H9 (cell line): ENCODE measurements around the gene ACAP3. TPM values are rescaled to one million over a fixed set of nuclear protein-coding genes. Genes with fewer than 3 reads are reported as not detected.

Source experiments
- DNase-seq: peaks from one replicate; pipeline ENCODE4 v3.0.0-alpha.2; 2017
- H2AFZ ChIP-seq: one replicate; pipeline ENCODE4 v1.6.1; 2013; ENCODE audit warnings: mild to moderate bottlenecking, low read length, control low read depth, moderate library complexity
- H2AK5ac ChIP-seq: 2 replicates; pipeline ENCODE4 v1.6.1; 2013; ENCODE audit warnings: low read length, control low read depth, mixed read lengths; ENCODE audit not compliant: insufficient read length
- H2BK120ac ChIP-seq: one replicate; pipeline ENCODE4 v1.6.1; 2013; ENCODE audit warnings: low read depth, mild to moderate bottlenecking, low read length, control low read depth, inconsistent platforms; ENCODE audit not compliant: poor library complexity, severe bottlenecking
- H2BK12ac ChIP-seq: 2 replicates; pipeline ENCODE4 v1.6.1; 2013; ENCODE audit warnings: low read length, control low read depth, mixed read lengths, low read depth; ENCODE audit not compliant: insufficient read length
- H2BK15ac ChIP-seq: 2 replicates; pipeline ENCODE4 v1.6.1; 2013; ENCODE audit warnings: low read depth, low read length, control low read depth
- H2BK20ac ChIP-seq: one replicate; pipeline ENCODE4 v1.6.1; 2013; ENCODE audit warnings: low read depth, mild to moderate bottlenecking, low read length, control low read depth, inconsistent platforms; ENCODE audit not compliant: poor library complexity, severe bottlenecking
- H2BK5ac ChIP-seq: 2 replicates; pipeline ENCODE4 v1.6.1; 2013; ENCODE audit warnings: low read length, control low read depth, mixed read lengths; ENCODE audit not compliant: insufficient read length
- H3K14ac ChIP-seq: 2 replicates; pipeline ENCODE4 v1.6.1; 2013; ENCODE audit warnings: low read length, control low read depth; ENCODE audit not compliant: insufficient read depth
- H3K18ac ChIP-seq: 2 replicates; pipeline ENCODE4 v1.6.1; 2013; ENCODE audit warnings: low read depth, mild to moderate bottlenecking, mixed read lengths, low read length, control low read depth; ENCODE audit not compliant: insufficient read length
- H3K23ac ChIP-seq: 2 replicates; pipeline ENCODE4 v1.6.1; 2013; ENCODE audit warnings: low read length, control low read depth, mixed read lengths, low read depth; ENCODE audit not compliant: insufficient read length
- H3K23me2 ChIP-seq: 2 replicates; pipeline ENCODE4 v1.6.1; 2013; ENCODE audit warnings: low read depth, mild to moderate bottlenecking, mixed read lengths, low read length, control low read depth; ENCODE audit not compliant: insufficient read length, poor library complexity, severe bottlenecking
- H3K27ac ChIP-seq: 2 replicates; pipeline ENCODE4 v1.5.1; 2013; ENCODE audit warnings: low read length, control low read depth, mixed read lengths, low read depth; ENCODE audit not compliant: insufficient read length
- H3K27me3 ChIP-seq: 2 replicates; pipeline ENCODE4 v1.6.1; 2013; ENCODE audit warnings: low read length, control low read depth, inconsistent platforms; ENCODE audit not compliant: insufficient read depth
- H3K4ac ChIP-seq: 2 replicates; pipeline ENCODE4 v1.6.1; 2013; ENCODE audit warnings: low read depth, mild to moderate bottlenecking, control low read depth, inconsistent platforms, low read length, moderate library complexity
- H3K4me1 ChIP-seq: 2 replicates; pipeline ENCODE4 v1.6.1; 2013; ENCODE audit warnings: low read length, control low read depth, inconsistent platforms; ENCODE audit not compliant: insufficient read depth
- H3K4me2 ChIP-seq: 2 replicates; pipeline ENCODE4 v1.6.1; 2013; ENCODE audit warnings: low read length, control low read depth, mixed read lengths; ENCODE audit not compliant: insufficient read length, insufficient read depth
- H3K56ac ChIP-seq: 2 replicates; pipeline ENCODE4 v1.6.1; 2013; ENCODE audit warnings: low read depth, mild to moderate bottlenecking, mixed read lengths, low read length, control low read depth; ENCODE audit not compliant: insufficient read length
- H3K79me1 ChIP-seq: 2 replicates; pipeline ENCODE4 v1.6.1; 2013; ENCODE audit warnings: low read depth, mild to moderate bottlenecking, moderate library complexity, low read length, control low read depth, inconsistent platforms; ENCODE audit not compliant: insufficient read depth, poor library complexity, severe bottlenecking
- H3K79me2 ChIP-seq: 2 replicates; pipeline ENCODE4 v1.6.1; 2013; ENCODE audit warnings: low read length, control low read depth, inconsistent platforms; ENCODE audit not compliant: insufficient read depth
- H3K9ac ChIP-seq: 2 replicates; pipeline ENCODE4 v1.6.1; 2013; ENCODE audit warnings: low read length, control low read depth, mixed read lengths; ENCODE audit not compliant: insufficient read length; ENCODE audit errors: extremely low read depth
- H3K9me3 ChIP-seq: one replicate; pipeline ENCODE4 v1.6.1; 2013; ENCODE audit warnings: low read depth, low read length, inconsistent platforms; ENCODE audit not compliant: control insufficient read depth
- H3T11ph ChIP-seq: one replicate; pipeline ENCODE4 v1.6.1; 2013; ENCODE audit warnings: mild to moderate bottlenecking, low read length, control low read depth, inconsistent platforms
- H4K20me1 ChIP-seq: one replicate; pipeline ENCODE4 v1.6.1; 2013; ENCODE audit not compliant: control insufficient read depth, insufficient read length, insufficient read depth
- H4K5ac ChIP-seq: 2 replicates; pipeline ENCODE4 v1.6.1; 2013; ENCODE audit warnings: low read depth, mild to moderate bottlenecking, mixed read lengths, low read length, control low read depth; ENCODE audit not compliant: insufficient read length
- H4K8ac ChIP-seq: replicated peaks from 2 replicates; pipeline ENCODE4 v1.6.1; 2013; ENCODE audit warnings: low read length, control low read depth, mixed read lengths, low read depth; ENCODE audit not compliant: insufficient read length
- H4K91ac ChIP-seq: 2 replicates; pipeline ENCODE4 v1.6.1; 2013; ENCODE audit warnings: low read depth, mild to moderate bottlenecking, moderate library complexity, mixed read lengths, low read length, control low read depth; ENCODE audit not compliant: insufficient read length
- H3K27ac Mint-ChIP-seq, 3 experiments: 2 replicates in 2 of 3; 3 replicates in 1 of 3; pipeline ENCODE4 v1.8.0; 2020 to 2021; ENCODE audit warnings: mixed read lengths in 3 of 3, mild to moderate bottlenecking in 1 of 3, moderate library complexity in 1 of 3
- H3K27me3 Mint-ChIP-seq: 2 replicates; pipeline ENCODE4 v1.8.0; 2021; ENCODE audit warnings: low read depth, mild to moderate bottlenecking, moderate library complexity, mixed read lengths
- H3K36me3 Mint-ChIP-seq, 3 experiments: 2 replicates in 2 of 3; 3 replicates in 1 of 3; pipeline ENCODE4 v1.8.0; 2020 to 2021; ENCODE audit warnings: low read depth in 3 of 3, mixed read lengths in 3 of 3; ENCODE audit not compliant: insufficient read depth in 1 of 3
- H3K4me1 Mint-ChIP-seq, 2 experiments: 2 replicates each; pipeline ENCODE4 v1.8.0; 2020; ENCODE audit warnings: mixed read lengths in 2 of 2
- H3K4me3 Mint-ChIP-seq, 2 experiments: 2 replicates in 1 of 2; 3 replicates in 1 of 2; pipeline ENCODE4 v1.8.0; 2020 to 2021; ENCODE audit warnings: mild to moderate bottlenecking in 2 of 2, mixed read lengths in 2 of 2, moderate library complexity in 1 of 2
- H3K9me3 Mint-ChIP-seq, 2 experiments: 2 replicates in 1 of 2; 3 replicates in 1 of 2; pipeline ENCODE4 v1.8.0; 2020; ENCODE audit warnings: mild to moderate bottlenecking in 2 of 2, mixed read lengths in 2 of 2, moderate library complexity in 1 of 2
- CTCF ChIP-seq: fragments of 200-600 bp; sonication (generic); conservative IDR thresholded peaks from 3 replicates; pipeline ENCODE4 v1.8.0; 2021; ENCODE audit warnings: antibody characterized with exemption, mild to moderate bottlenecking
- WGBS: extraction: QIAGEN DNeasy Blood & Tissue Kit; methylation state at CpG from one replicate; pipeline ENCODE4 v1.1.7; 2013; ENCODE audit warnings: missing lambda C conversion rate, low lambda C conversion rate, mixed read lengths; ENCODE audit not compliant: insufficient read length; ENCODE audit errors: extremely low coverage; 5-methylcytosine and 5-hydroxymethylcytosine counted together
- total RNA-seq: library from RNA; stranded (reverse); gene quantifications from 2 replicates; pipeline ENCODE4 v1.2.1, GENCODE V29; 2021

Gene ACAP3
- total RNA-seq, 1 experiment from 2014 or later: 41.4 TPM

- Mint-ChIP-seq H3K4me1 (no peaks in the 10 kb centered on the region), H3K9me3 (no peaks in the 10 kb centered on the region), H3K27ac (no peak overlapping the region), H3K27me3 (no peaks in the 10 kb centered on the region), H3K36me3 (no peaks in the 10 kb centered on the region; a peak in 1 of 7 replicates), H3K4me3 (no peak overlapping the region)
- H3K14ac ChIP-seq: no peak overlapping the region
- no peak overlapping the region for H2AFZ ChIP-seq
- H3K9me3 ChIP-seq: no peaks in the 10 kb centered on the region
- no peak overlapping the region for H3K9ac ChIP-seq
- no peak overlapping the region for H2BK15ac ChIP-seq
- H2BK20ac ChIP-seq: no peak overlapping the region
- H3K4ac ChIP-seq: no peak overlapping the region
- no peak overlapping the region for H3K18ac ChIP-seq
- no peaks in the 10 kb centered on the region for H3K79me1 ChIP-seq
- no peak overlapping the region for H3K4me2 ChIP-seq
- no peak overlapping the region for H3K23ac ChIP-seq
- H3K27me3 ChIP-seq: no peaks in the 10 kb centered on the region
- H4K8ac ChIP-seq: no peak overlapping the region
- no peak overlapping the region for H2BK120ac ChIP-seq
- no peak overlapping the region for H4K5ac ChIP-seq
- peaks cover 2% of the 10 kb centered on the region for H3K23me2 ChIP-seq
- no peak overlapping the region for H3K56ac ChIP-seq
- no peak overlapping the region for H3K27ac ChIP-seq
- H2AK5ac ChIP-seq: no peak overlapping the region
- TF ChIP-seq CTCF: no peak
- no peak overlapping the region for H2BK5ac ChIP-seq
- H3T11ph ChIP-seq: no peak overlapping the region
- no peaks in the 10 kb centered on the region for H3K79me2 ChIP-seq
- H3K4me1 ChIP-seq: no peaks in the 10 kb centered on the region
- WGBS: no CpG with 5 or more reads among the region's 30 CpGs
- H2BK12ac ChIP-seq: no peak overlapping the region
- H4K91ac ChIP-seq: no peak overlapping the region
- peak; percentile 87 for DNase-seq
- no peaks in the 10 kb centered on the region for H4K20me1 ChIP-seq
Observed at GRCh38 chr1:1298861-1299685, 8.7 kb downstream of the ACAP3 start.
